GM21423 (cell line): ENCODE results near the gene RNF175.

Source experiments
- ATAC-seq: cut with Tn5 transposase; IDR thresholded peaks from one replicate; pipeline ENCODE4 v1.9.1; 2021; ENCODE audit warnings: mild to moderate bottlenecking, moderate library complexity; ENCODE audit not compliant: unreplicated experiment

Gene RNF175

DNA sequence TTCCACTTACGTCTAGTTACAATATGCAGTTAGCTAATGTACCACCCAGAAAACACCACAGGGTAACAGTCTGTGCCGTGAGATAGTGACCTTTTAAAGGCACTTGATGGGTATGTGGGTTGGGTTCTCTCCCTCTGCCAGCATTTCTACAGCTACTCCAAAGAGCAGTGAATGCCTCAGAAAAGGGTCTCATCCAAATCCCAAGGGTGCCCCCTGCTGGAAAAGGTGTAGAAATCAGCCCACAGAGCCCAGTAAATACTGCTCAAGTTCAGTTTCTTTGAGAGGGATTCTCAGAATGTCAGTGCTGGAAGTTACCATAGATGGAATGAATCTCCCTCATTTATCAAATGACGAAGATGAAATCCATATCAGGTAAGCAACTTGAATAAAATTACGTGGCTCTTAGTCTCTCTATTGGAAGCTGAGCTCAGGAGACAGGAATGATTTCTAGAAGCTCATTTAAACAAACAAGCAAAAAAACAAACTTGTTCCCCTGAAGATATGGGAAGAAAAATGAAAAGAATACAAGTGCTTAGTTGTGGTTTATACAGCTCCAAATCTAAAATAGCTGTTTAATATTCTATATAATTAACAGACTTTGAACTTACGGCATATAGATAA, 9.5 kb downstream of the RNF175 start:
- ATAC-seq = peak; percentile 85

DNA sequence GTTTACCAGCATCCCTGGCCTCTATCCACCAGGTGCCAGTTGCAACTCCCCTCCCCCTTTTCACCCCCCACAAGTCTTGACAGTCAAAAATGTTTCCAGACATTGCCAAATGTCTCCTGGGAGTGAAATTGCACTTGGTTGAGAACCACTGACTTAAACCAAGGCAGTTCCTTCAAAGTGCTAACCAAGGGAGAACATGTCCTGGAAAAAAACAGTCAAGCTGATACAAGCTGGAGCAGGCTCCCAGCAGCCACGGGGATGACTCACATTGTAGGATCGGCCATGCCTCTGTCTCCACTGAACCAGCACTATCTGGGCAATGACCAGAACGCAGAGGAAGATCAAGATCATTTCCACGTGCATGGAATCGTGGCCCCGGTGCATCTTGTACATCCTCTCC, 11.4 kb downstream of the RNF175 start:
- no peak for ATAC-seq

DNA sequence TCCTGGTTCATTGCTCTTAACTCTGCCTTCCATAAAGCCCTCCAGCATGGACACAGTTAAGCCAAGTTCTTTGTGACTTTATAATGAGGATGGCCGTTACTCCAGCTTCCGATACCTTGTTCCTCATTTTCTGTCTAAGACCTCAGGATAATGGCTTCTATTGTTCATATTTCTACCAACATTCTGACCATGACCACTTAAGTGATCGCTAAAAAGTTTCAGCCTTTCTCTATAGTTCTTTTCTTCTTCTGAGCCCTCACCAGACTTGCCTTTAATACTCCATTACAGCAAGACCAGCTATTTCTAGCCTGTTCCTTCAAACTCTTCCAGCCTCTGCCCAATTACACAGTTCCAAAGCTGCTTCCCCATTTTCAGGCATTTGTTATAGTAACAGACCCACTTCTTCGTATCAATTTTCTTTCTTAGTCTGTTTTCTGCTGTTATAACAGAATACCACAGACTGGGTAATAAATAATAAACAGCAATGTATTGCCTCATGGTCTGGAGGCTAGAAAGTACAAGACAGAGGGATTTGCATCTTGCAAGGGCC, 12.3 kb downstream of the RNF175 start:
- no peak for ATAC-seq

DNA sequence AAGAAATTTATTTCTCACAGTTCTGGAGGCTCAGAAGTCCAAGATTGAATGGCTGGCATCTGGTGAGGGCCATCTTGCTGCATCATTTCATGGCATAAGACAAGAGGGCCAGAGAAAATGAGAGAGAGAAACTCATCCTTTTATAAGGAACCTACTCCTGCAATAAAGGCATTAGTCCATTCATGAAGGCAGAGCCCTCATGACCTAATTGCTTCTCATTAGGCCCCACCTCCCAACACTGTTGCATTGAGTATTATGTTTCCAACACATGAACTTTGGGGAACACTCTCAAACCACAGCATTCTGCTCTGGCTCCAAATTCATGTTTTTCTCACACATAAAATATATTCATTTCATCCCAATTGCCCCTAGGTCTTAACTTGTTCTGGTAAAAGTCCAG, 14.2 kb downstream of the RNF175 start:
- no peak for ATAC-seq

DNA sequence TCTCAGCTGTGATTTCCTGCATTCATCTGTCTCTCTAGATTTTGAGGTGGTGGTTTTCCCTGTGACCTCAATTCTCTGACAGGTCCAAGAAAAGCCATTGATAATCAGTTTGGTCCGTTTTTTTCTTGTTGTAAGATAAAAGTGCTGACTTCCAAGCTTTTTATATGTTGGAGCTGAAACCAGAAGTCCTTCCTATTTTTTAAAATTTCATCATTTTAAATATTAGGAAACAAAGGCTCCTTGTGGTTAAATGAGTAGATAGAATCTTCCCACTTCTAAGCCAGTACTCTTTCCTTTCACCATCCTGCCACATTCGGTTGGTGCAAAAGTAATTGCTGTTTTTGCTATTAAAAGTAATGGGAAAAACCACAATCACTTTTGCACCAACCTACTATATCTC, 18.3 kb downstream of the RNF175 start:
- ATAC-seq = no peak

DNA sequence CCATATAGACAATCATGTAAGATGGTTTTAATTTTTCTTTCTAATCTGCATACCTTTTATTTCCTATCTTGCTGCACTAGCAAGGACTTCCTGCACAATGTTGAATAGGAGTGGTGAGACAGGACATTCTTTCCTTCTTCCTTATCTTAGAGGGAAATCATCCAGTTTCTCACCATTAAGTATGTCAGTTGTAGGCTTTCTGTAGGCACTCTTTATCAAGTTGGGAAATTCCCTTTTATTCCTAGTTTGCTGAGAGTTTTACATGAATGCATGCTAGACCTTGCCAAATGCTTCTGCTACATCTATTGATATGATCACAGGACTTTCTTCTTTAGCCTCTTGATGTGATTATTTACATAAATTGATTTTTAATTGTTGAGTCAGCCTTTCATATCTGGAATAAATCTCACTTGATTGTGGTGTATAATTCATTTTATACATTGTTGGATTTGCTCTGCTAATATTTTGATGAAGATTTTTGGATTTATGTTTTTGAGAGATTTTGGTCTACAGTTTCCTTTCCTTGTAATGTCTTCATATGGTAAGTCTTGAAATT, 23.8 kb downstream of the RNF175 start:
- no peak for ATAC-seq

DNA sequence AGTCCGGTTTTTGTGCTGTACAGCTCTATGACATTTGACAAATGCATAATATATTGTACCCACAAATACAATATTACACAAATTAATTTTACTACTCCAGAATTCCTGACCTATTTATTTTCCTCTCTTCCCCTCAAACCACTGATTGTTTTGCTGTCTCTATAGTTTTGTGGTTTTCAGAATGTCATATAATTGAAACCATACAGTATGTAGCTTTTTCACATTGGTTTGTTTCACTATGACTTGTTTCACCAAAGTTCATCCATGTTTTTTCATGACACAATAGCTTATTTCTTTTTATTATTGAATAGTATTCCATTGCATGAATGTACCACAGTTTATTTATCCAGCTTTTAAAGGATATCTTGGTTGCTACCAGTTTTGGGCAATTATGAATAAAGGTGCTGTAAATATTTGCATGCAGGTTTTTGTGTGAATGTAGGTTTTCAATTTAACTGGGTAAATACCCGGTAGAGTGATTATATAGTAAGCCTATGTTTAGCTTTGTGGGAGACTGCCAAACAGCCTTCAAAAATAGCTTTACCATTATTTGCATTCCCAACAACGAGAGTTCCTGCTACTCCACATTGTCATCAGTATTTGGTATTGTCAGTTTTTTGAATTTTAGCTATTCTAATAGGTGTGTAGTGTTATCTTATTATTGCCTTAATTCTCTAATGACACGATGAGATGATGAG, 25.9 kb downstream of the RNF175 start:
- peak; percentile 65 for ATAC-seq

DNA sequence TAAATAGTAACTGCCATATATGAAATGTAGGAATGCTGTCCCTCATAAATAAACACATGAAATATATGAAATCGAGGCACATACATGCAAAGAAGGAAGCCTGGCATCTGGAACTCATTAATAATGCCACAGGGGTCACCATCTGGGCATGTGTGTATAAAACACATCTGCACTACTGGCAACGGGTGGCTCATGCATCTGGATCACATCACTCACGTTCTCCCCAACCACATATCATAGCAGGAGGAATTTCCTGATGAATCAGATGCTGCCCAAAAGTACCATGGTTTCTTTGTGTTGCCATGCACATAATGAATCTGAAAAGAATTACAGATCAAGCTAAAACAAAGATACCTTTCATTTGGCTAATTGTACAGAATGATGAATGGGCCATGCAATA, 28.6 kb downstream of the RNF175 start:
- ATAC-seq = no peak

DNA sequence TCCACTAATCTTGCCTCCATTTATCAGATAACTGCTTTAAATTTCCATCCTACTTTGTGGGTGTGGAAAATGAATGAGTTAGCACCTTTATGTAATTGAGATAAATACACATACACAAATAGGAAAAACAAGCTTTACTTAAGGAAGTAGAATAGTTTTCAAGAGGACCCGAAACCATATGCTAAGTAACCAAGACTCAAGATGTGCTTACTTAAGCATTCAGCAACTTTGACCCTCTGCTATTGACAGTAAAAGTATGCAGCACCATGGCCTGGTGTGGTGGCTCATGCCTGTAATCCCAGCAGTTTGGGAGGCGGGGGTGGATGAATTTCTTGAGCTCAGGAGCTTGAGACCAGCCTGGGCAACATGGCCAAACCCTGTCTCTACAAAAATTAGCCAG, 29.9 kb downstream of the RNF175 start:
- no peak for ATAC-seq

DNA sequence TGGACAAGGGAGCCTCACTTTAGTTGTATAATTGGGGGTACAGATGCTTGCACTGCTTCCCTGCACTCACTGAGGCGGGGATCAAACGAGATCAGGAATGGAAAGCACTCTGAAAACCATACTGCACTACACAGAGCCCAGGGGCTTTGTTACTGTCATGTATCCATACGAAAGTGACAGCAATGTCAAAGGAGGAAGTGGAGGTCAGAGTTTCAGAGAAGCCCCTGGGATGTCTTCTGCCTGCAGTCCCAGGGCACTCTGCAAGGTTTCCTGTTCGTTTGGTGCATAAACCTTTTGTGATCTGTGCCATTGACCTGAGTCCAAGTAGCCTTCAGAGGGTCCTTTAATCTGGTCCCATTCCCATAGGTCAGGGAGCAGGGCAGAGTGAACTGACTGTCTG, 31.2 kb downstream of the RNF175 start:
- peak; percentile 73 for ATAC-seq

DNA sequence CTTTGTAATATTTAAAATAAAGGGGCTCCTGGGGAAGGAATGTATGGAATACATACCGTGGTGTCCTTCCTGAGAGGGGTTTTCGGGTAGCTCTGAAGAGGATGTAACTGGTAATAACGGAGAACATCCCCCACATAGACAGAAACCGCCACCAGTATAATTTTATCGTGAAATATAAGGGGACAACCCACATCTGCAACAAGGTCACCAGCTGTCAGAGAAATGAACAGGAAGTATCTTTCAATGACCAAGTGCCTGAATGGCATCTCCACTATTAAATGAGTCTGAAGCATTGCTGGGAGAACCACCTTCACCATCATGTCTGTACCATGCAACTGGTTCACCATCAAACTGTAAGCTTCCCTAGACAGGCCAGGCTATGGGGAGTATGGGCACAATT, 31.7 kb downstream of the RNF175 start:
- ATAC-seq = no peak

DNA sequence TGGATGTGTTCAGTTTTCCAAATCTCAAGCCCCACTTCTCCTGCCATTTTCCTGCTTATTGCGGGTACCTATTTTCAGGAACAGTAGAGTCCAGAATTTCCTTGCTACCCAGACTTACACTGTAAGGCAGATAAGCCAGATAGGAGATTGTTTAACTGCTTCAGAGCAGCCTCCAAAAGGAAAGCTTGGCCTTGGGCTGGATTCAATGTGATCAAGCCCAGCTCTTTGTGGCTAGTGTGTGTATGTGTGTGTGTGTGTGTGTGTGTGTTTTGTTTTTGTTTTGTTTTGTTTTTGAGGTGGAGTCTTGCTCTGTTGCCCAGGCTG, 34.0 kb downstream of the RNF175 start:
- ATAC-seq = no peak

DNA sequence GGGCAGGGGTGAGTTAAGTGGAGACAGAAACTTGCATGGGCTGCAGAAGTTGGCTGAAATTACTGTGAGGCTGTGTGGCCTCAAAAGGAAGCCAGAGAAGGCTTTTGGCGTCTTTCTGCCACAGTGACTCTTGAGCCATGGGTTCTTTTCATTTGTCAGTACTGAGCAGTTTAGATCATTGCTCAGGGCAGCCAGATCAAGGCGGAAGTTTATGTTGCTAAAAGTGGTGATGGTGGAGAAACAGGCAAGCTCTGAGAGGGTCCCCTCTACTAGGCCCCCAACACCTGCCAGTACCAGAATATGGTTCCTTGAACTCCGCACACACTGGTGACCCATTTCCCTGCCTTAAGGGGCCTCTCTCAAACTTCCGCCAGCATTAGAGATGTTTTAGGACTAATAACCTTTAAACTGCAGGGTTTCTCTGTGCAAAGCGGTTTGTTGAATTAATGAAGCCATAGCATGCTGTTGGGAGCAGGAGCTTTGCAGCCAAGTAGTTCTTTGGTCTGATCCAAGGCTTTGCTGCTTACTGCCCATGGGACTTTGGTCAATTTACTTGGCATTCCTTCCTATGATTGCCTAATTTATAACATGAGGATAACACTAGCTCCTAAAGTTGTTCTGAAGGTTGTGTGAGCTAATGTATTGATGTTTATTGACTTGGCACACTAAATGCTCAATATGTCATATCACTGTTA, 34.5 kb downstream of the RNF175 start:
- ATAC-seq = no peak

DNA sequence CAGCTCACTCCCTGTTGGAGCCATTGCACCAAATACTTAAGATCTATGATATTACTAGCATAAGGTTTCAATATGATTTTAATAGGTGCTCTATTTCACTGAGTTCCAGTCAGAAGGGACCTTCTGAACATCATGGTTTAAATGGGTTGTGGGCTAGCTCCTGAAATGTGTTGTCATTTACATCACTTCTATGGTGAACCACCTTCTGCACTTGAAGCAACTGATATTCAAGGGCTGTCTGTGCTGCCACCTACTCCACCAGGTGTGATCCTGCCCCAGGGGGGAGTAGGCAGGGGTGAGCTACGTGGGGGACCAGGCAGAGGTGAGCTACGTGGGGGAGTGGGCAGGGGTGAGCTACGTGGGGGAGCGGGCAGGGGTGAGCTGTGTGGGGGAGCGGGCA, 35.2 kb downstream of the RNF175 start:
- no peak for ATAC-seq

DNA sequence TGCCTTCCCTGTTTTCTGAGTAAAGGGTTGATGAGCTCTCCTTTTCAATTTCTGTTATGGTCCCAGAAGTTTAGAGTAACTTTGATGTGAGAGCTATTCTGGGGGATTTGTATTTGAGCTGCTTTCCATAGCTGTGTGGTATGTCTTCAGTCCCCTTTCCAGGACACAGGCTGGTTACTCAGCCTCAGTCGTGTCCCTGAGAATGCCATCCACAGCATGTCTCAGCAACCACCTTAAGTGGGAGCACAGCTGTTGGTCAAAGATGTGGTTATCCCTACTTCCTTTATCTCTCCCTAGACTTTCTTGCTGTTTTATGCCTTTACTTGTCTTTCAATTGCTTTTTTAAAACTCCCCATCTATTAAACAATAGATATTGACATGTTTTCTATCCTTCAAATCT, 37.8 kb downstream of the RNF175 start:
- ATAC-seq = no peak

DNA sequence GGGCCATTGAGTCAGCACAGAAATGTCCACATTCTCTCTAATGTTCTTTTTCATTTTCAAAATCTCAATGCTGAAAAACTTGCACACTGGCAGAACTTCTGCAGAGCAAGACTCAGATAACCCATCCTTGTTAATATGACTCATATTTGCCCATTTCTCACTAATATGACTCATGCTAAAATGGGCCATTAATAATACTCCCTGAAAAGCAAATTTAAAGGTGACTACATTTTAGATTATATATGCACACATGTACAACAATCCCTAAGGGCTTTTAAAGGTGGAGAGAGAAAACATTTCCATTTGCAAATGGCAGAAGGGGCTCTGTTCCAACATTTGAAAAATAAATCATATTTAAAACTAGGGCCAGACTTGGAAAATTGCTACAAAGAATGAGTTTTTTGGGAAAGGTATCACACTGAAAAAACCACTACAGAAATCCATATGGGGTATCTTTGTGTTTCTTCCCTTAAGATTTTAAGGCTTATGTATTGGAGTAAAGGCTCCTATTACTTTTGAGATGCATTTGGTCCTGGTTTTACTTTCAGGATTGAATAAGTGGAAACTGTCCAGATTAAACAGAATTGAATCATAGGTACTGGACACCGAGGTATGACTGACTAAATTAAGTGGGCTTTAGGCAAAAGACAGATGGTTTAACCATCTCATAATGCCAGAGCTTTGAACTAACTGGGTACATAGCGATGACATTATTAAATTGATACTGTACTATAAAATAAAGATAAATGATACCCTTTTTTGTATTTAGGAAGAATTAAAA, 45.8 kb downstream of the RNF175 start:
- ATAC-seq = no peak

DNA sequence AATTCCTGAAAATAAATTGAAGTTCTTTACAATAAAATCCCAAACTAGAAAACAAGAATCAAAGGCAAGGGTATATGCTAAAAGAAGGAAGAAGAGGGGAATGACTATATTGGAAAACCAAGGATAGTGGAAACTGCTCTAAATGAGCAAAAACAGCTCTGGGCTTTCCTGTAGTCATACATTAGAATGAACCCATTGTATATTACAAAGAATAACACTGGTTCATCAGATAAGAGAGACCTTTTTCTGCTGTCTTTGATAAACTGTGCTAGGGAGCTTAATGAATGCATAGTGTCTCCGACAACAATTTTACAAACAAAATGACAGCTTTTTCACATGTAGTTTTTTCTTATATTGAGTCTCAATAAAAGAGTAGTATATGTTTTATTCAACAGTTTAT, 49.1 kb downstream of the RNF175 start:
- no peak for ATAC-seq

DNA sequence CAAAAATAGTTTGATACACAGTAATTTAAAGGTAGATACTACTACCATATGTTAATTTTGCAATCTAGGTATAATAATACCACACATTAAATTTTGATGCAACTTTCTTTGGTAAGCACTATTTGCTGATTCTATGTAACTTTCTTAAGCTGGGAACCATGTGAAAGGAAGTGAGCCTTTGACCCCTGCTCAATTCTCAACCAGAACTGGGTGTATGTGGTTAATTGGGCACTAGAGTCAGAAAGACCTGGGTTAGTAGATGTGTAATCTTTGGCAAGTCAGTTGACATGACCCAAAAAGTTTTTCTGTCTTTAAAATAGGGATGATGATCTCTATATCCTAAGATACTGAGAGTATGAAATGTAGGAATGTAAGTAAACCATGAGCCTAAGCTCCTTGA, 53.3 kb downstream of the RNF175 start:
- peak; percentile 56 for ATAC-seq

DNA sequence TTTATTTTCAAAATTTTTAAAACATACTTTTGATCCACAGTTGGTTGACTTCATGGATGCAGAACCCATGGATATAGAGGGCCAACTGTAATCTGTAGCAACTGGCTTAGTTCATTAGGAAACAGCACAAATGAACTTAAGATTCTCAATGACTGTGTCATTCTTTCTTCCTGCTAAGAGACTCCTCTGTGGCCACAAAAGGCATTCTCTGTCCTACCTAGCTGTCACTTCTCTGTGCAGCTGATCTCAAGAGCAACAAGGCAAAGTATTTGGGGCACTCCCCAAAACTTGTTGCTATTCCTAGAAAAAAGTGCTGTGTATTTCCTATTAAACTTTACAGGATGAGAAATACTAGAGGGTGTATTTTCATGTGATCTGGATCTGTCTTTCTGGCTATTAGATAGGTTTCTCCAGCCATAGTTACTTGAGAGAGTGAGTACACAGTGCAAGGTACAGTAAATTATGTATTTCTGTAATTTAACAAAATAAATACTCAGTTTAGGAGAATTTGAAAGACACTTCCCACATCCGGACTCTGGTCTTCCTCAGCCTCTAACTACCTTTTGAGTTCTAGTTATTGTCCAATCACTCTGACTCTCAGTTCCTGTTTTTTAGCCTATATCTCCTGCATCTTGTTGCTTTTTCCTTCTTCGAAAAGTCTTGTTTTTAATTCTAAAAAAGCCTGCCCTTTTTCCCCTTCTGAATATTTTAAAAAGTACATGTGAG, 53.9 kb downstream of the RNF175 start:
- peak; percentile 84 for ATAC-seq

DNA sequence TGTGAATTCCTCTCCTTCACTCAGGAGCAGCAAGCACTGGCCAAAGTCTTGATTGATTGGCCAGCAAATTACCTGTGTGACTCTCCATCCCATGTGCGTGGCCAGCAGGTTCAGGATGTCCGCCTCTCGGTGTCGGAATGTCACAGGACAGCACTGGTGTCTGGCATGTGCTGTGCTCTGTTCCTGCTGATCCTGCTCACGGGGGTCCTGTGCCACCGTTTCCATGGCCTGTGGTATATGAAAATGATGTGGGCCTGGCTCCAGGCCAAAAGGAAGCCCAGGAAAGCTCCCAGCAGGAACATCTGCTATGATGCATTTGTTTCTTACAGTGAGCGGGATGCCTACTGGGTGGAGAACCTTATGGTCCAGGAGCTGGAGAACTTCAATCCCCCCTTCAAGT, 55.3 kb downstream of the RNF175 start:
- no peak for ATAC-seq
